Central memory CD8-positive, alpha-beta T cell (primary cell): ENCODE measurements around the gene GATM.

Source experiments
- ATAC-seq: fragments of 150-1000 bp; cut with Tn5 transposase; replicated peaks from 2 replicates; pipeline ENCODE4 v1.10.0; 2022; ENCODE audit warnings: mild to moderate bottlenecking, moderate FRiP score, moderate number of reproducible peaks; ENCODE audit not compliant: poor library complexity, severe bottlenecking; ENCODE audit errors: extremely low read depth
- DNase-seq, 2 donors: peaks; one replicate each; pipeline ENCODE4 v3.0.0; 2021; ENCODE audit warnings: low spot score in 2 of 2
- H3K27ac Mint-ChIP-seq: one replicate; pipeline ENCODE4 v1.8.0; 2022; ENCODE audit warnings: low read depth, mild to moderate bottlenecking, moderate library complexity, mixed read lengths
- H3K27me3 Mint-ChIP-seq: one replicate; pipeline ENCODE4 v1.8.0; 2022; ENCODE audit warnings: mixed read lengths
- H3K36me3 Mint-ChIP-seq: one replicate; pipeline ENCODE4 v1.8.0; 2022; ENCODE audit warnings: mild to moderate bottlenecking, moderate library complexity, mixed read lengths; ENCODE audit not compliant: insufficient read depth
- H3K4me1 Mint-ChIP-seq: one replicate; pipeline ENCODE4 v1.8.0; 2022; ENCODE audit warnings: mixed read lengths
- H3K4me3 Mint-ChIP-seq: one replicate; pipeline ENCODE4 v1.8.0; 2022; ENCODE audit warnings: mild to moderate bottlenecking, moderate library complexity, mixed read lengths
- H3K9me3 Mint-ChIP-seq: one replicate; pipeline ENCODE4 v1.8.0; 2022; ENCODE audit warnings: mixed read lengths

Gene GATM

DNA sequence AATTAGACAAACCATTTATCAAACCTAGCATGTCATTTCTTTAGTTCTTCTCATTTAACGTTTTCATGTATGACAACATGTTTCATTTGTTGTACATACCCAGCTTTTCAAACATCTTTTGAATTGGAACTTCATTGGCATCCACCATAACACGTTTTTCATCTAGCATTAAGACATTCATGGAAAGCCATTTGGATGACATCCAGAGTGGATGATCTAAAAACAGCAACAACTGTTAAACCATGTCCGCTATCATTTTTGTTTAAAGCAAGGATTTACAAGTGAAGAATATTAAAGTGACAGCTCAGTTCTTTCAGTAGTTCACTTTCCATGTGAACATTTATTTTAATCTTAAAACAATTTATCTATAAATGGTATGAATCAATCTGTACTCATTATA is 14.5 kb downstream of the GATM start:
- no peaks in the 10 kb centered on the region for H3K4me1 Mint-ChIP-seq
- H3K27ac Mint-ChIP-seq = no peak overlapping the region
- H3K27me3 Mint-ChIP-seq = peaks cover 22% of the 10 kb centered on the region
- H3K36me3 Mint-ChIP-seq = no peaks in the 10 kb centered on the region
- no peak overlapping the region for H3K4me3 Mint-ChIP-seq
- no peak for DNase-seq
- ATAC-seq = no peak
- no peaks in the 10 kb centered on the region for H3K9me3 Mint-ChIP-seq

DNA sequence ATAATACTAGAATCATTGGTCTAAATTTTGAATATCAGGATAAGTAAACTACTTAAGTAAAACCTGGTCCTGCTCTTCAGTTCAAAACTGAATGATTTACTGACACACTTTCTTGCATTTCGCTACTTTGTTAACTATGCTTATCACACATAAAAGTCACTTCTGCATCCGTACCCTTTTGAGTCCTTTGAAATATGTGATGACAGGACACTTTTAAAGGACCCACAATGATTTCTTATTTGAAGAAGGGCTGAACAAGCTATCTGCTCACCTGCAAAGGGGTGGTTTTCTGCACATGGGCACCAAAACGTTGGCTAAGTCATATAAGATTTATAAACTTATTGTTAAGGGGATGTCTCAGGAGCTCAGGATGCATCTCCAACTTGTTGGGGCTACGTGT is 15.0 kb downstream of the GATM start:
- Mint-ChIP-seq H3K36me3 (no peaks in the 10 kb centered on the region), H3K9me3 (no peaks in the 10 kb centered on the region), H3K27me3 (peaks cover 22% of the 10 kb centered on the region), H3K4me3 (no peak overlapping the region), H3K4me1 (no peaks in the 10 kb centered on the region), H3K27ac (no peak overlapping the region)
- DNase-seq (no peak), ATAC-seq (no peak)

DNA sequence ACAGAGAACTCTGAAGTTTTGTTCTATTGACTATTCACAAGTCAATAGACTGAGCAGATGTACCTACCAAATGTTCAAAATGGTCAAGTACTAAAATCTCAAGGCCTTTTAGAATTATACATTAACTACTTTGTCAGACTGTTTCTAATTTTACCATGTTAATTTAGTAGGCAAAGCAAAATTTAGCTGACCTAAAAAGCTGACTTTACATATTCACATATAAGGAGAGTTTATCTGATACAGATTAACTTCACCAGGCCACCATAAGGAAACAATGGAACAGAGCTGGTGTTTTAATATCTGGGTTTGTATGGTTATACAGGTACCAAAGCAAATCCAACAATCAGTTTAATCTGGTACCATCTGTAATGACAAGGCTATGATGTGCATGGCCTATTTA is 15.9 kb downstream of the GATM start:
- H3K9me3 Mint-ChIP-seq = no peaks in the 10 kb centered on the region
- H3K27me3 Mint-ChIP-seq = peaks cover 22% of the 10 kb centered on the region
- ATAC-seq (no peak), DNase-seq (no peak)
- no peaks in the 10 kb centered on the region for H3K36me3 Mint-ChIP-seq
- no peaks in the 10 kb centered on the region for H3K4me1 Mint-ChIP-seq
- H3K4me3 Mint-ChIP-seq = no peak overlapping the region
- no peak overlapping the region for H3K27ac Mint-ChIP-seq

DNA sequence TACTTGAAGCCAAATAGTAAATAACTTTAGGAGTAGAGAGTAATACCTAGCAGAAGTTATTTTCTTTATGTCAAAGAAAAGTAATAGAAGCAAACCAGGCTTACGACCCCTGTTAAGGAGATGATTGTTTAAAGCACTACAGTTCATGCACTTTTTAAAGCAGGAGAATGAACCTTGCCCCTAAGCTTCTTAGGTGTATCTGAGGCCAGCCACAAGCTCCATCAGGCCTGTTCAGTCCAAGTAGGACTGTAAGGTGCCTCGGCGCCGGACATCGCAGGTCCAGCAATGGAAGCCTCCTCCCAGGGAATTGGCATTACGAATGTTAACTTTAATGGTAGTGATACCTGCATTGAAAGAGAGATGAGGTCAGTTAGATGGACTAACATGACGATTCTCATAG is 16.5 kb downstream of the GATM start:
- peaks cover 22% of the 10 kb centered on the region for H3K27me3 Mint-ChIP-seq
- no peak overlapping the region for H3K4me3 Mint-ChIP-seq
- no peaks in the 10 kb centered on the region for H3K4me1 Mint-ChIP-seq
- DNase-seq = no peak
- no peak for ATAC-seq
- H3K36me3 Mint-ChIP-seq = no peaks in the 10 kb centered on the region
- no peak overlapping the region for H3K27ac Mint-ChIP-seq
- H3K9me3 Mint-ChIP-seq = no peaks in the 10 kb centered on the region

DNA sequence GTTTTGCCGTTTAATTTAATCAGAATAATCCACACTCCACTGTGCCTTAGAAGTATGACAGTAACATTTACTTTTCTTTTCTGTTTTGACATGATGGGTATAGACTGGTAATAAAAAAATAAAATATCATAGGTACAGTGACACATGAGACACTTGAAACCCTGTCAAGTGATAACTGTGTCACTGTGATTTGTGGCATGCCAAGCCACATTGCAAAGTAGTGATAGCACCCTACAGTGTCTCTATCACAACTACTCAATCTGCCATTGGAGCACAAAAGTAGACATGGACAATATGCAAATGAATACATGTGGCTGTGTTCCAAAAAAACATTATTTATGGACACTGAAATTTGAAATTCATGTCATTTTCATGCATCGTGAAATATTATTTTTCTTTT is 22.5 kb downstream of the GATM start:
- Mint-ChIP-seq H3K36me3 (no peaks in the 10 kb centered on the region), H3K4me3 (no peak overlapping the region), H3K4me1 (no peaks in the 10 kb centered on the region), H3K27me3 (peaks cover 18% of the 10 kb centered on the region), H3K27ac (no peak overlapping the region), H3K9me3 (no peaks in the 10 kb centered on the region)
- DNase-seq = no peak
- no peak for ATAC-seq

DNA sequence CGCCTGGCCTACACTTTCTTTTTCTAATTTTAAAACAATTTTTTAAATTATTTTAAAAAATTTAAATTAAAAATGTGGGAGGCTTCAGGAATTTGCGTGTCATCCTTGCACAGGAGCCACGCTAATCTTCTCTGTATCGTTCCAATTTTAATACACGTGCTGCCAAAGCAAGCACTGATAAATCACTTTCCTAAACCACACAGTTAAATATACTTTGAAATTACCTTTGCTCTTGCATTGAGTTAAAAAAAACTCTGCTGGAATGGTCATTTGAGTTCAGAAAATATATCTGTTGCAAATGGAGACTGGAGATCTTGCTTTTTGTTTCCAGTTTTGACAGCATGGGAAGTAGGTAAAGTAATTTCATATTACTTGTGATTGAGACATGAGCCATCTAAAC is 23.6 kb downstream of the GATM start:
- H3K27ac Mint-ChIP-seq = no peak overlapping the region
- H3K27me3 Mint-ChIP-seq = peaks cover 24% of the 10 kb centered on the region
- no peak for ATAC-seq
- no peak overlapping the region for H3K4me3 Mint-ChIP-seq
- no peaks in the 10 kb centered on the region for H3K36me3 Mint-ChIP-seq
- DNase-seq = no peak
- H3K9me3 Mint-ChIP-seq = no peaks in the 10 kb centered on the region
- no peaks in the 10 kb centered on the region for H3K4me1 Mint-ChIP-seq

DNA sequence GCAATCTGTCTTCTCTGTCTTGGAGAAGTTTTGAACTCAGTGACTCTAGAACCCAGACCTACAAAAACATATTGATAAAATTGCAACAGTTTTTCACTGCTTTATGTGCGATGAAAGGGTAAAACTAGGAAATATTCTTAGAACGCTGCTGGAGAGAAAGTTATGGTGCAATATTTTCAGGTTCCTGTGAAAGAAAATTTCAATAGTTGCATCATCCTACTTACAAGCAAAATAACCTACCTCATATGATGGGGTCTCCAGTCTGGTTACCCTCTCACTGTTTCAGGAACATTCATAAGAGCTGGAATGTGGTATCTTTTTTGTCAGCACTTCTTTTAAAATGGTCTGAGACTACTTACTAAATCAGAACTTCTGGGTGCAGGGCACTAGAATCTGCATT is 27.1 kb downstream of the GATM start:
- no peak for DNase-seq
- H3K4me3 Mint-ChIP-seq = no peak overlapping the region
- H3K27me3 Mint-ChIP-seq = peaks cover 59% of the 10 kb centered on the region
- no peaks in the 10 kb centered on the region for H3K9me3 Mint-ChIP-seq
- H3K4me1 Mint-ChIP-seq = no peaks in the 10 kb centered on the region
- no peak overlapping the region for H3K27ac Mint-ChIP-seq
- no peak for ATAC-seq
- no peaks in the 10 kb centered on the region for H3K36me3 Mint-ChIP-seq

DNA sequence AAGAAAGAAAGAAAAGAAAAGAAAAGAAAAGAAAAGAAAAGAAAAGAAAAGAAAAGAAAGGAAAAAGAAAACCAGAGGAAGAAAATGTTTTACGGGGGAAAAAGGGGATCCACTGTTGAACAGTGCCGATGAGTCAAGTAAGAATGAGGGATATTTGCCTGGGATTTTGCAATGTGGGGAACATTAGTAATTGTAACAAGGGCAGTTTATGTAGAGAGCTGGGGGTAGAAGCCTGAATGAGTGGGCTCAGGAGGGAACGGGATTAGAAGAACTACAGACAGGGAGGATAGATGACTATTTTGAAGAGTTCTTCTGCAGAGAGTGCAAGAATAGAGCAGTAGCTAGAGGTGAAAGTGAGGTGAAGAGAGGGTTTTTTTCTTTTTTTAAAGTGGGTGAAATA is 28.7 kb downstream of the GATM start:
- Mint-ChIP-seq H3K27ac (no peak overlapping the region), H3K4me1 (no peaks in the 10 kb centered on the region), H3K27me3 (peaks cover 62% of the 10 kb centered on the region), H3K4me3 (no peak overlapping the region), H3K36me3 (no peaks in the 10 kb centered on the region), H3K9me3 (no peaks in the 10 kb centered on the region)
- DNase-seq (no peak), ATAC-seq (no peak)

DNA sequence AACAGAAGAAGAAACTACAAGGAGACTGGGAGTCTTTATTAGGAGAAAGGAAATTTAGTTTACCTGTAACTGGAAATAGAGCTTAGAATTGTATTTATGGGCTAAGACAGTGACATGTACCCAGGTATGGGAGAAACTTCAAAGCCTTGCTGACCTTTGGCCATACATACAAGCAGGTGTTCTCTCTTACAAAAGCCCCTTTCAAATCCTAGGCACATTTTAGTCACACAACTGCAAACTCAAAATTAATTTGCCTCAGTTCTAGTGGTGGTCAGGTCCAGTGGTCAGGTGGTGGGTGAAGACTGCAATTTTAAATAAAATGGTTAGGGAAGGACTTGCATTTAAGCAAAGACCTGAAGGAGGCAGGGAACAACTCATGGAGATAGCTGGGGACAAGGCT is 30.4 kb downstream of the GATM start:
- H3K36me3 Mint-ChIP-seq = no peaks in the 10 kb centered on the region
- peaks cover 59% of the 10 kb centered on the region for H3K27me3 Mint-ChIP-seq
- no peaks in the 10 kb centered on the region for H3K9me3 Mint-ChIP-seq
- no peaks in the 10 kb centered on the region for H3K4me1 Mint-ChIP-seq
- no peak for ATAC-seq
- no peak overlapping the region for H3K4me3 Mint-ChIP-seq
- DNase-seq = no peak
- no peak overlapping the region for H3K27ac Mint-ChIP-seq

DNA sequence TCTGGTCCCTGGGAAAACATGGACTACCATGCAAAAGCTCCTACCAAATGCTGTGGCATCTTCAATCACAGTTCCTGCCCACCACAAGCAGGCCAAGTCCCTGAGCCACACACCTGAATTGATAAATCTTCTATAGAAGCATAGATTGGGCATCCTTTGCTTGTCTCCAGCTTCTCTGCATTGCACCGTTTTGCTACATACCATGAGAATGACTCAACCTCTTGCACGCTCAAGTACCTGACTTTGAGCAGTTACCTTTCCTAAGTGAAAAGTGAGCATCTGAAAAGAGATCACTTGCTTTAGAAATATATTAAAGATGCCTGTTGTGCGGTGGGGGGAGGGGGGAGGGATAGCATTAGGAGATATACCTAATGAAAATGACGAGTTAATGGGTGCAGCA is 31.3 kb downstream of the GATM start:
- no peaks in the 10 kb centered on the region for H3K36me3 Mint-ChIP-seq
- no peak overlapping the region for H3K27ac Mint-ChIP-seq
- no peaks in the 10 kb centered on the region for H3K9me3 Mint-ChIP-seq
- H3K4me1 Mint-ChIP-seq = no peaks in the 10 kb centered on the region
- DNase-seq (no peak), ATAC-seq (no peak)
- H3K27me3 Mint-ChIP-seq = peaks cover 59% of the 10 kb centered on the region
- no peak overlapping the region for H3K4me3 Mint-ChIP-seq

DNA sequence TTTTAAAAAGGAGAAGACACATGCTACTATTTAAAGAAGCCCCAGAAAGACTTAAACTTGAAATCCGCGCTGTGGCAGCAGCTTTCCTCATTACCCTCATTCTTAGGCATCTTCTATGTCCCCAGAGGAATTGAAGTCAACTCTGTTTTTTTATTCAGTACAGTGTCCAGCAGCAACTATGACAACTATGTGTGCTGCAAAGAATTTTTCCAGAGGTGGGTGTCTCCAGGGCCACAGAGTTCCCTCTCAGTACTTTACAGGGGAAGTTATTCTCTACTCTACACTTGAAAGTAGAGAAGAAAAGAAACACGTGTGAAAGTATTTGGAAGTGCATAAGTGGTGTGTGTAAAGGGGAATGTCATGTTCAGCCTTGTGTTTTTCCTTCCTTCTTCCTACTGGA is 32.0 kb downstream of the GATM start:
- H3K27ac Mint-ChIP-seq = no peak overlapping the region
- no peaks in the 10 kb centered on the region for H3K4me1 Mint-ChIP-seq
- H3K36me3 Mint-ChIP-seq = no peaks in the 10 kb centered on the region
- H3K4me3 Mint-ChIP-seq = no peak overlapping the region
- H3K9me3 Mint-ChIP-seq = no peaks in the 10 kb centered on the region
- no peak for DNase-seq
- no peak for ATAC-seq
- peaks cover 57% of the 10 kb centered on the region for H3K27me3 Mint-ChIP-seq

DNA sequence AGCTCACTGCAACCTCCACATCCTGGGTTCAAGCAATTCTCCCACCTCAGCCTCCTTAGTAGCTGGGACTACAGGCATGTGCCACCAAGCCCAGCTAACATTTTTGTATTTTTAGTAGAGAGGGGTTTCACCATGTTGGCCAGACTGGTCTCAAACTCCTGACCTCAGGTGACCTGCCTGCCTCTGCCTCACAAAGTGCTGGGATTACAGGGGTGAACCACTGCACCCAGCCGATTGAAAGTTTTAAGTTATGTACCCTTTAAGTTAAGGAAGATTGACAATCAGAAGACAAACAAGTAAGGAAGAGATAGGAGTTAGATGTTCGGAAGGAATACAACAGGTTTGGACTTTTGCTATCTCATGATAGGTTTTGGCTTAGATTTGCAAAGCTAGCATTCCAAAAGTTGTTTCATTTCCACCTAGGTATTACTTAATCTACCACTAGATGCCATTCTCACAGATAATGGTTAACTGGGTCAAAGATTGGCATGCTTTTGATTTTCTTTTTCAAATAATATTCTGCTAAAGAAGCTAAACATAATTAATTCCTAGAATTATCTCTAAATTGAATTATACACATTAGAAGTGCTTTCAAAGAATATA is 35.0 kb downstream of the GATM start:
- ATAC-seq = no peak
- no peak for DNase-seq
- Mint-ChIP-seq H3K36me3 (no peaks in the 10 kb centered on the region), H3K27me3 (peaks cover 38% of the 10 kb centered on the region), H3K4me3 (no peak overlapping the region), H3K9me3 (no peaks in the 10 kb centered on the region), H3K27ac (no peak overlapping the region), H3K4me1 (peaks cover 3% of the 10 kb centered on the region)

DNA sequence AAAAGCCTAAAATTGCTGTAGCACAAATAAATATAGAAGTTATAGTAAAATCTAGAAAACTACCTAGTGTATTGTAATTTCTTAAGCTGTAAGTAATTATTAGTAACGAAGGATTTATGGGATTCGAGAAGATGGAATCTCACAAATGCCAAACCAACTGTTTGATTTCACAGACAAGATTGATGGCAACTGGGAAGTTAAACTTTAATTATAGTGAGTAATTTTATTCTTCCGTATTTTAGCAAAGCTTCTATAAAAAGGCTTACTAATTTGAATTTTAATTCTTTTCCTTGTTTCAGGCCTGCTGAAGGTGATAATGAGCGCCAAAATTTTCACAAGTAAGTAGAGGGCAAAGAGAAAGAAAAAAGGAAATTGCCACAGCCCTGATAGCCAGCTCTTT is 36.6 kb downstream of the GATM start:
- H3K4me3 Mint-ChIP-seq = no peak overlapping the region
- DNase-seq (no peak), ATAC-seq (no peak)
- peaks cover 12% of the 10 kb centered on the region for H3K4me1 Mint-ChIP-seq
- H3K9me3 Mint-ChIP-seq = no peaks in the 10 kb centered on the region
- peaks cover 23% of the 10 kb centered on the region for H3K27me3 Mint-ChIP-seq
- no peak overlapping the region for H3K27ac Mint-ChIP-seq
- no peaks in the 10 kb centered on the region for H3K36me3 Mint-ChIP-seq

DNA sequence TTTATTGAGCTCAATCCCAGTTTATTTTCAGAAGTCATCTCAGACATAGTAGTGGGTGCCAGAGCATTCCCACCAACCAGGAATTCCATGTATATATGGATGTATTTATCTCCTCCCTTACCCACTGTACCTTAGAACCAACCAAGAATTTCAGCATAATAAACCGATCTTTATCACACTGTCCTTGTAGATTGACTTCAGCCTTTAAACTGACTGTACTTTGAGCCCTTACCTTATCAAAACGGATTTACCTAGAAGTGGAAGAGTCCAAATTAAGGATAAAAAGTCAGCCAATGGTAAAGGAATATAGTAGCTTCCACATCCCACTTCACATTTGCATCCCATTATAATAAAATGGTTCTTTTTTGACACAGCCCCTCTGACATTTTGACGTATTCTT is 37.9 kb downstream of the GATM start:
- no peak overlapping the region for H3K27ac Mint-ChIP-seq
- peaks cover 14% of the 10 kb centered on the region for H3K27me3 Mint-ChIP-seq
- no peak overlapping the region for H3K4me3 Mint-ChIP-seq
- no peak for ATAC-seq
- DNase-seq = no peak
- H3K9me3 Mint-ChIP-seq = no peaks in the 10 kb centered on the region
- no peaks in the 10 kb centered on the region for H3K36me3 Mint-ChIP-seq
- H3K4me1 Mint-ChIP-seq = peaks cover 12% of the 10 kb centered on the region
